ENCODE data around the gene CCSER2. TPM values are rescaled to one million over a fixed set of nuclear protein-coding genes. Genes with fewer than 3 reads are reported as not detected.
A peak's percentile ranks its signal among the peaks of the same experiment; 100 is the strongest.

Gene CCSER2
- total RNA-seq, 1 experiment from 2014 or later, result 44.1 TPM

DNA sequence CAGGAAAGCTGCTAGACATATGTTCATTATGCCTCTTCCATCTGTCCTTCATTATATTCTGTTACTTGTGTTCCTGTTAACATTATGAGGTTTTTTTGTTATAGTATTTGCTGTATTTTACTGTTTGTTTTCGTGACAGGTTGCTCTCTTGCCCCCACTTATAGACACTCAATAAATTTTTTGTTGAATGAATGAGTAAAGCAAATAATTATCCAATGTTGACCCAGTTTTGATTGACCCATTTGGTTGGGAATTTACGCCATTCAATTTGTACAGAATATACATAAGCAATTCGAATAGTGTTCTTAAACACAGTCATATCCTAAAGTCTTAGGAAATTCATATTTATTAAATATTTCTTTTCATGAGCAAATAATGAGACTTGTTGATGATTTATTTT, 11.8 kb downstream of the CCSER2 start:
- Histone ChIP-seq H3K27me3 (replicated peaks; ENCODE audit: insufficient read depth, low read depth, low read length, poor library complexity) (no peaks in the 10 kb centered on the region), H3K4me3 (ENCODE audit: low read depth, low read length, poor library complexity, severe bottlenecking) (no peak overlapping the region), H3K27ac (ENCODE audit: low read depth, low read length, poor library complexity, severe bottlenecking) (no peak overlapping the region), H3K9me3 (ENCODE audit: low read depth, low read length, poor library complexity, severe bottlenecking) (no peaks in the 10 kb centered on the region), H3K4me1 (ENCODE audit: insufficient read depth, low read length, poor library complexity, severe bottlenecking) (peaks cover 10% of the 10 kb centered on the region), H3K36me3 (ENCODE audit: insufficient read depth, low read length, poor library complexity, severe bottlenecking) (no peaks in the 10 kb centered on the region)
- CTCF ChIA-PET, result no interaction called here
- no peak for DNase-seq (ENCODE audit: low spot score)
- POLR2A ChIA-PET (ENCODE audit: low non-redundant PET), result no interaction called here
- no peak for TF ChIP-seq EZH2 (IDR thresholded peaks at IDR 0.05; ENCODE audit: borderline replicate concordance, low read depth, low read length, poor library complexity, severe bottlenecking)
- TF ChIP-seq, protein P1, sequence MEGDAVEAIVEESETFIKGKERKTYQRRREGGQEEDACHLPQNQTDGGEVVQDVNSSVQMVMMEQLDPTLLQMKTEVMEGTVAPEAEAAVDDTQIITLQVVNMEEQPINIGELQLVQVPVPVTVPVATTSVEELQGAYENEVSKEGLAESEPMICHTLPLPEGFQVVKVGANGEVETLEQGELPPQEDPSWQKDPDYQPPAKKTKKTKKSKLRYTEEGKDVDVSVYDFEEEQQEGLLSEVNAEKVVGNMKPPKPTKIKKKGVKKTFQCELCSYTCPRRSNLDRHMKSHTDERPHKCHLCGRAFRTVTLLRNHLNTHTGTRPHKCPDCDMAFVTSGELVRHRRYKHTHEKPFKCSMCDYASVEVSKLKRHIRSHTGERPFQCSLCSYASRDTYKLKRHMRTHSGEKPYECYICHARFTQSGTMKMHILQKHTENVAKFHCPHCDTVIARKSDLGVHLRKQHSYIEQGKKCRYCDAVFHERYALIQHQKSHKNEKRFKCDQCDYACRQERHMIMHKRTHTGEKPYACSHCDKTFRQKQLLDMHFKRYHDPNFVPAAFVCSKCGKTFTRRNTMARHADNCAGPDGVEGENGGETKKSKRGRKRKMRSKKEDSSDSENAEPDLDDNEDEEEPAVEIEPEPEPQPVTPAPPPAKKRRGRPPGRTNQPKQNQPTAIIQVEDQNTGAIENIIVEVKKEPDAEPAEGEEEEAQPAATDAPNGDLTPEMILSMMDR (conservative IDR thresholded peaks at IDR 0.05; ENCODE audit: low read depth, low read length), result no peak
- no TSS peak for BruUV-seq (replicated peaks)
- intact Hi-C loops (cut with micrococcal nuclease; ENCODE audit: unreplicated experiment), result no loop called here

DNA sequence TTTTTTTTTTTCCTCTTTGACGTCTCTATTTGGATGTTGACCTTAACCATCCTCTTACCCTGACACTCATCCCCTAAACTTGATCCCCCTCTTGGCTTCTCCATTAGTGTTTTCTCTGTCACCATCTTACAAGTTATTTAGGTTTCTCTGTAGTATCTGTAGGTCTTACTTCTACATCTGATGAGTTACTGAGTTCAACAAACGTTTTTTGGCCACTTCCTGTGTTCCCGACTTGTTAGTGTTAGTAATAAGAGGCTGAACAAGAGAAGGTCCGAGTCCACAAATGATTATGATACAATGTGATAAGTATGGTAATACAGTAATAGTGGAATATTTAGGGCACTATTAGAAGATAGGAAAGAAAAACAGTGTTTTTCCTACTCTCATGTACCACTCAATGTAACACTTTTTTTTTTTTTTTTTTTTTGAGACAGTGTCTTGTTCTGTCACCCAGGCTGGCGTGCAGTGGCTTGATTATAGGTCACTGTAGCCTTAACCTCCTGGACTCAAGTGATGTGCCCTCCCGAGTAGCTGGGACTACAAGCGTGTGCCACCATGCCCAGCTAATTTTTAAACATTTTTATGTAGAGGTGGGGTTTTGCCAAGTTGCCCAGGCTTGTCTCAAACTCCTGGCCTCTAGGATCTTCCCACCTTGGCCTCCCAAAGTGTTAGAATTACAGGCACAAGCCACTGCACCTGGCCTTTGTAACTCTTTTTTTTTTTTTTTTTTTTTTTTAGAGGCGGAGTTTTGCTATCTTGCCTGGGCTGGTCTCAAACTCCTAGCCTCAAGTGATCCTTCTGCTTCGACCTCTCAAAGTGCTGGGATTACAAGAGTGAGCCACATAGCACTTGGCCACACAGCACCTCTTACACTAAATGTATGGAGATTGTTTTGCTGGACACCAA, 12.5 kb downstream of the CCSER2 start:
- Histone ChIP-seq H3K27me3 (replicated peaks; ENCODE audit: insufficient read depth, low read depth, low read length, poor library complexity) (no peaks in the 10 kb centered on the region), H3K4me3 (ENCODE audit: low read depth, low read length, poor library complexity, severe bottlenecking) (no peak overlapping the region), H3K9me3 (ENCODE audit: low read depth, low read length, poor library complexity, severe bottlenecking) (no peaks in the 10 kb centered on the region), H3K36me3 (ENCODE audit: insufficient read depth, low read length, poor library complexity, severe bottlenecking) (no peaks in the 10 kb centered on the region), H3K27ac (ENCODE audit: low read depth, low read length, poor library complexity, severe bottlenecking) (no peak overlapping the region), H3K4me1 (ENCODE audit: insufficient read depth, low read length, poor library complexity, severe bottlenecking) (peaks cover 10% of the 10 kb centered on the region)
- TF ChIP-seq, protein P1 (conservative IDR thresholded peaks at IDR 0.05; ENCODE audit: low read depth, low read length), result no peak
- no peak for TF ChIP-seq EZH2 (IDR thresholded peaks at IDR 0.05; ENCODE audit: borderline replicate concordance, low read depth, low read length, poor library complexity, severe bottlenecking)
- intact Hi-C loops (cut with micrococcal nuclease; ENCODE audit: unreplicated experiment), result no loop called here
- ChIA-PET CTCF (interaction anchor here (0.7 kb wide), 2 partner anchors 8 to 74 kb away, joined by 6 to 7 read pairs; no protein-coding TSS in a partner anchor), POLR2A (ENCODE audit: low non-redundant PET) (no interaction called here)
- BruUV-seq (replicated peaks), result no TSS peak
- no peak for DNase-seq (ENCODE audit: low spot score)

DNA sequence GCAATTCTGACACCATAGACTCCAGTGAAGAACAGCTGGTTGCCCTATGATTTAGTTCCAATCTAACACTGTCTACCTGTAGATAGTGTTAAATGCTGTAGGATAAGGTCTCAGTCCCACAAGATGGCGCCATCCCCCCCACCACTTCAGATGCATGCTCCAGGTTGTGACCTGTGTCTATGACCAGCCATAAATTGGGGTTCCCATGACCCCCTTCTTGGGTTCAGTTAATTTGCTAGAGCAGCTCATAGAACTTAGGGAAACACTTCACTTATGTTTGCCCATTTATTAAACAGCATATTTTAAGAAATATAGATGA, 13.1 kb downstream of the CCSER2 start:
- ChIA-PET CTCF (interaction anchor here (0.7 kb wide), 2 partner anchors 9 to 75 kb away, joined by 6 to 7 read pairs; no protein-coding TSS in a partner anchor), POLR2A (ENCODE audit: low non-redundant PET) (no interaction called here)
- intact Hi-C loops (cut with micrococcal nuclease; ENCODE audit: unreplicated experiment), result no loop called here
- no peak overlapping the region for H3K4me3 ChIP-seq (ENCODE audit: low read depth, low read length, poor library complexity, severe bottlenecking)
- peaks cover 9% of the 10 kb centered on the region for H3K4me1 ChIP-seq (ENCODE audit: insufficient read depth, low read length, poor library complexity, severe bottlenecking)
- H3K27me3 ChIP-seq (replicated peaks; ENCODE audit: insufficient read depth, low read depth, low read length, poor library complexity), result no peaks in the 10 kb centered on the region
- no TSS peak for BruUV-seq (replicated peaks)
- no peaks in the 10 kb centered on the region for H3K36me3 ChIP-seq (ENCODE audit: insufficient read depth, low read length, poor library complexity, severe bottlenecking)
- TF ChIP-seq, protein P1 (conservative IDR thresholded peaks at IDR 0.05; ENCODE audit: low read depth, low read length), result peak; percentile 28; the same call in 1 of the 2 replicates
- TF ChIP-seq EZH2 (IDR thresholded peaks at IDR 0.05; ENCODE audit: borderline replicate concordance, low read depth, low read length, poor library complexity, severe bottlenecking), result no peak
- no peak overlapping the region for H3K27ac ChIP-seq (ENCODE audit: low read depth, low read length, poor library complexity, severe bottlenecking)
- no peaks in the 10 kb centered on the region for H3K9me3 ChIP-seq (ENCODE audit: low read depth, low read length, poor library complexity, severe bottlenecking)
- no peak for DNase-seq (ENCODE audit: low spot score)

Data from A673 (cell line).